VCaP (cell line): Measurements from ENCODE around the gene PDLIM5.
A peak's percentile ranks its signal among the peaks of the same experiment; 100 is the strongest.
"Not testable (repeated sequence)": the region's sequence is repeated elsewhere in the genome, so short reads cannot be mapped to it uniquely, and the experiment has no call there.

ENCODE experiments used
- H3K27ac ChIP-seq: fragments of 450-650 bp; 2 replicates; pipeline ENCODE4 v1.5.1; 2017
- CTCF ChIP-seq: fragments of 450-650 bp; conservative IDR thresholded peaks from 2 replicates; pipeline ENCODE4 v1.5.1; 2017; ENCODE audit warnings: mild to moderate bottlenecking, moderate library complexity

Gene PDLIM5

GRCh38 chr4:94451695-94452475 lies at the start of gene PDLIM5:
PDLIM5 (plus strand) TSS chr4:94451942; CDS start chr4:94455289, 3,347 bp downstream.
- peak within 1 kb of the TSS; percentile 94 for H3K27ac ChIP-seq

GRCh38 chr4:94402439-94402838 lies 49.3 kb upstream of the PDLIM5 start:
- H3K27ac ChIP-seq, result not testable (repeated sequence)

More at GRCh38 chr4:94451695-94452475, at the start of gene PDLIM5:
- TF ChIP-seq CTCF, result no peak; the same call in 1 of the 2 replicates

DNA sequence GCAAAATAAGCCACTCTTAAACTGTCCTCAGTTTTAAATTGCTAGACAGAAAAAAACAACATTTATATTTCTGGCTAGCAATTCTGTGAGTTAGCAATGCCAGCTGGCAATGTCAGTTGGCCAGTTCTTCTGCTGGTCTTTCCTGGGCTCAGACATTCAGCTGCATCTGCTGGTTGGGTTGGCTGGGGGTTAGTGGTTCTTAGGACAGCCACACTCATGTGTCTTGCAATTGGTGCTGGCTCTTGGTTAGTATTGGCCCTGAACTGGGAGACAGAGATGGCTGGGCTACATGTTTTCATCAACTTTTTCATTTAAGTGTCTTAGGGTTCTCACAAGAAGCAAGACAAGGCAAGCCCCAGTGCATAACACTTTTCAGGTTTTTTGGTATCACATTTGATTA lies 48.0 kb upstream of the PDLIM5 start:
- H3K27ac ChIP-seq, result no peak overlapping the region
- no peak for TF ChIP-seq CTCF

DNA sequence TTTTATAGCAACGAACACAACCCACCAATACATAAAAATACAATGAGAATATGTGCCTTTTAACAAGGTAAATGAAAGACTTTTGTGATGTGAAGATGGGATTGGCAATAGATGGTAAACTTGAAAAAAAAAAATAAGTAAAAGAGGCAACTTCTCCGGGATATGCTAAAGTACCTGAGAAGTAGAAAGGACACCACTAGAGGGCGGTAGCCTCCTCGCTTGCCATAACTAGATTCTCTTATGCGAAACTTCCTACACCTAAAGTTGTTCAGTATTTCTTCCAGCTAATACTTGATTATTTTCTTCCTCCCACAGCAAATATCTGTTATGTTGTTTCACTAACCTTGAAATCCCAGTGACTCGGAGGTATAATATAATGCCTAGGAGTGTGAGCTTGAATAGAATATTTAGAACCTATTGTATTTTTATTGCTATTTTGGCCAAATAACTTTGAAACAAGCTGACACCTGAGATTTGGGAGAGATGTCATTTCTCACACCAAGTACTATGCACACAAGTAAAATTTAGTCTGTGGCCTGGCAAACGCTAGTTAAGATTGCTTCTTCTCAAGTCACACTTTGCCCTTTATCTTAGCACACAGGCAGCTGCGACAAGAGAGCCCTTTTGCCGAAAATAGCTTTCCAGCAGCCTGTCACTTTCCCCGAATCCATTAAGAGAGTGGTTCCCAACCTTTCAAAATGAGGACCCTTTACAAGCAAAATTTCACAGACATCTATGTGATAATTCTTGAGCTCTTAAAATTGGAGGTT lies 44.9 kb upstream of the PDLIM5 start:
- peak; percentile 93 for TF ChIP-seq CTCF
- H3K27ac ChIP-seq, result no peak overlapping the region; the same call in 1 of the 2 replicates

DNA sequence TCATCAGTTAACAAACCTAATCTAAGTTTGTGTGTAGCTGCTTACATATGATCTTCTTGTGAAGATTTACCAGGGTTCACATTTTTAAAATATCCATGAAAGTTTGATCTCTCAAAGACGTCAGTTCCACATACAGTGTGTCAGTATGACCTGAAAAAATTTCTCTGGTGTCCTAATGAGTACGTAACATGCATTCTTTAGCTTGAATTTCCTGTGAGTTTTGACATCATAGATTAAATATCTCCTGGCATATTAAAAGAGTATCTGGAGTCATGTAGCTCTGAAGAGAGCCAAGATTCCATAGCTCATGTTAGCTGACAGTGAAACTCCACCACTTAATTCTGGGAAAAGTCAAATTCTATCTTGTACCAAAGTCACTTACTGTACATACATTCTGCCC lies 43.9 kb upstream of the PDLIM5 start:
- no peak overlapping the region for H3K27ac ChIP-seq
- TF ChIP-seq CTCF, result no peak

GRCh38 chr4:94408549-94409374 lies 43.0 kb upstream of the PDLIM5 start:
- TF ChIP-seq CTCF, result no peak

DNA sequence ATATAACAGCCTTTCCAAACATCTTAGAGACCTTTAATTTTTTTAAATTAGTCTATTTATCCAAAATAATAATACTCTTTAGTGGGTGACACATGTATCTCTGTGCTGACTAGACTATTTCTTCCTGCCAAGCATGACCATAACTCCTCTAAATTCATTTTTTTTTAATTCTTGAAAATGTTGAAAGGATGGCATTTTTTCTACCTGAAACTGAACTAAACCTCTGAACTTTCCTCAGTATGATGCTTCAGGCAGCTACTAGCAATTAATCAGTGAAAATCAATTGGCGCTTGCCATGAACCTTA lies 42.4 kb upstream of the PDLIM5 start:
- H3K27ac ChIP-seq, result peak overlapping the region; percentile 75; the same call in 1 of the 2 replicates
- no peak for TF ChIP-seq CTCF

More at GRCh38 chr4:94408549-94409374, 43.0 kb upstream of the PDLIM5 start:
- H3K27ac ChIP-seq, result peak overlapping the region; percentile 75; the same call in 1 of the 2 replicates
